GM15510 (cell line): ENCODE measurements around the gene XPNPEP1.

ENCODE experiments used
- POLR2A ChIP-seq: IDR thresholded peaks from 3 replicates; pipeline ENCODE4 v1.6.1; 2011; ENCODE audit warnings: borderline replicate concordance; ENCODE audit not compliant: insufficient read length; ENCODE audit errors: extremely low read depth

Gene XPNPEP1

GRCh38 chr10:109851616-109852474, 71.5 kb downstream of the XPNPEP1 start:
- TF ChIP-seq POLR2A = no peak

GRCh38 chr10:109846832-109847231, 76.5 kb downstream of the XPNPEP1 start:
- TF ChIP-seq POLR2A = no peak

- no peak for TF ChIP-seq POLR2A
Measured at GRCh38 chr10:109845308-109845707, 78.0 kb downstream of the XPNPEP1 start.

- TF ChIP-seq POLR2A = no peak
Measured at GRCh38 chr10:109838592-109839244, 84.6 kb downstream of the XPNPEP1 start.

GRCh38 chr10:109837384-109837783, 85.9 kb downstream of the XPNPEP1 start:
- no peak for TF ChIP-seq POLR2A

- no peak for TF ChIP-seq POLR2A
Measured at GRCh38 chr10:109835257-109835656, 88.1 kb downstream of the XPNPEP1 start.

- TF ChIP-seq POLR2A = no peak
Measured at GRCh38 chr10:109831846-109832245, 91.5 kb downstream of the XPNPEP1 start.

GRCh38 chr10:109824206-109824605, 99.1 kb downstream of the XPNPEP1 start:
- no peak for TF ChIP-seq POLR2A

GRCh38 chr10:109823196-109823595, 100.1 kb downstream of the XPNPEP1 start:
- TF ChIP-seq POLR2A = no peak

GRCh38 chr10:109821672-109822071, 101.6 kb downstream of the XPNPEP1 start:
- TF ChIP-seq POLR2A = no peak

GRCh38 chr10:109820620-109821405, 102.5 kb downstream of the XPNPEP1 start:
- TF ChIP-seq POLR2A = no peak

GRCh38 chr10:109819807-109820206, 103.5 kb downstream of the XPNPEP1 start:
- TF ChIP-seq POLR2A = no peak
